K562 (cell line): ENCODE measurements around the gene USP16. TPM values are rescaled to one million over a fixed set of nuclear protein-coding genes. Genes with fewer than 3 reads are reported as not detected.
A peak's percentile ranks its signal among the peaks of the same experiment; 100 is the strongest.

ENCODE experiments used
- CBX2 ChIP-seq: fragments of 200-600 bp; sonication (generic); IDR thresholded peaks from one replicate; pipeline ENCODE4 v1.6.1; 2012; ENCODE audit warnings: mild to moderate bottlenecking, low read length, inconsistent platforms; ENCODE audit not compliant: insufficient read depth, poor library complexity, severe bottlenecking
- CBX3 ChIP-seq, 2 experiments: IDR thresholded peaks; 1 replicate in 1 of 2; 2 replicates in 1 of 2; pipeline ENCODE4 v1.6.1; 2012; ENCODE audit warnings: inconsistent platforms in 2 of 2, low read length in 2 of 2, borderline replicate concordance in 1 of 2, control low read depth in 1 of 2
- CEBPG ChIP-seq, 3 experiments: fragments of 200-800 bp in 1 of 3; sonication (Bioruptor generic) in 1 of 3; sonication (generic) in 1 of 3; formaldehyde crosslinking in 1 of 3; IDR thresholded peaks in 2 of 3; conservative IDR thresholded peaks in 1 of 3; 2 replicates each; pipeline versions ENCODE4 v1.6.1 to v1.8.0; 2016 to 2022; ENCODE audit warnings: missing compliant biosample characterization in 2 of 3, missing genetic modification characterization in 2 of 3, mild to moderate bottlenecking in 1 of 3, missing genetic modification reagents in 1 of 3
- ESRRA ChIP-seq: fragments of 450-650 bp; IDR thresholded peaks from 2 replicates; pipeline ENCODE4 v1.6.1; 2014; ENCODE audit warnings: low read depth, mild to moderate bottlenecking, moderate library complexity, borderline replicate concordance
- GTF2E2 ChIP-seq: fragments of 200-800 bp; sonication (Bioruptor generic); IDR thresholded peaks from 2 replicates; pipeline ENCODE4 v1.6.1; 2016; ENCODE audit warnings: missing genetic modification characterization, missing compliant biosample characterization
- HMGN3 ChIP-seq: IDR thresholded peaks from 2 replicates; pipeline ENCODE4 v1.6.1; 2011; ENCODE audit warnings: borderline replicate concordance, low read depth, mild to moderate bottlenecking, mixed read lengths, low read length; ENCODE audit not compliant: insufficient read length; ENCODE audit errors: extremely low read depth
- RFX5 ChIP-seq: IDR thresholded peaks from 2 replicates; pipeline ENCODE4 v1.6.1; 2011; ENCODE audit warnings: low read depth, mild to moderate bottlenecking, improper control_type of control experiment, low read length
- SUPT5H ChIP-seq: fragments of 450-650 bp; IDR thresholded peaks from 2 replicates; pipeline ENCODE4 v1.6.1; 2016
- TBP ChIP-seq: optimal IDR thresholded peaks from 2 replicates; pipeline ENCODE3; 2011; ENCODE audit warnings: low read depth, low read length, improper control_type of control experiment
- U2AF2 ChIP-seq: fragments of 200-400 bp; formaldehyde crosslinking; optimal IDR thresholded peaks from 2 replicates; pipeline ENCODE3; 2017; ENCODE audit warnings: low read depth, mild to moderate bottlenecking, low read length
- ZNF165 ChIP-seq: fragments of 250-450 bp; sonication (Bioruptor Pico); IDR thresholded peaks from 2 replicates; pipeline ENCODE4 v1.4.0; 2020; ENCODE audit warnings: borderline replicate concordance
- polyA plus RNA-seq, 8 experiments: library from polyadenylated mRNA; depleted of rRNA in 4 of 8; stranded (reverse) in 5 of 8; unstranded in 3 of 8; fragments of >200 nt; fragmentation: Nextera tagmentation in 2 of 8; fragmentation: Illumina TruSeq in 1 of 8; extraction: Ambion mirVana in 2 of 8; extraction: Trizol in 1 of 8; gene quantifications; 2 replicates each; pipeline versions ENCODE4 v1.2.1 to v1.2.3, GENCODE V29; 2011 to 2014; ENCODE audit warnings: inconsistent platforms in 1 of 8, missing spikeins in 1 of 8
- total RNA-seq, 7 experiments: library from RNA; depleted of rRNA in 6 of 7; stranded (reverse); fragments of >200 nt in 6 of 7; fragmentation: Illumina TruSeq in 2 of 7; extraction: Trizol in 2 of 7; gene quantifications; 2 replicates each; pipeline versions ENCODE4 v1.2.1 to v1.2.3, GENCODE V29; 2011 to 2021; ENCODE audit warnings: low replicate concordance in 1 of 7
- TF ChIP-seq, protein P1 (sequence below): sonication (generic); formaldehyde crosslinking; IDR thresholded peaks from 2 replicates; pipeline ENCODE4 v1.8.0; 2022; ENCODE audit warnings: mild to moderate bottlenecking, missing genetic modification reagents
- TF ChIP-seq, protein P2 (sequence below): sonication (generic); formaldehyde crosslinking; IDR thresholded peaks from 2 replicates; pipeline ENCODE4 v1.8.1; 2023; ENCODE audit warnings: mild to moderate bottlenecking, missing genetic modification reagents, moderate library complexity
- TF ChIP-seq, protein P3 (sequence below): fragments of 450-650 bp; IDR thresholded peaks from 2 replicates; pipeline ENCODE4 v1.6.1; 2016; ENCODE audit warnings: mild to moderate bottlenecking
- TF ChIP-seq, protein P4 (sequence below): fragments of 250-450 bp; sonication (Bioruptor Pico); IDR thresholded peaks from 2 replicates; pipeline ENCODE4 v1.8.0; 2022; ENCODE audit warnings: moderate library complexity, mild to moderate bottlenecking, inconsistent platforms
- TF ChIP-seq, protein P5 (sequence below): fragments of 450-650 bp; IDR thresholded peaks from 2 replicates; pipeline ENCODE4 v1.6.1; 2016; ENCODE audit warnings: missing biosample characterization, missing genetic modification characterization
- TF ChIP-seq, protein P6 (sequence below): fragments of 450-650 bp; formaldehyde crosslinking; IDR thresholded peaks from 2 replicates; pipeline ENCODE4 v1.4.0; 2020; ENCODE audit warnings: mild to moderate bottlenecking, moderate library complexity

Gene USP16
- total and polyA plus RNA-seq, 9 of the 15 experiments (the other 6 are each of a cell fraction or from before 2014, with no cell fraction given), result 38.4 to 90.9 (median 62.8) TPM

DNA sequence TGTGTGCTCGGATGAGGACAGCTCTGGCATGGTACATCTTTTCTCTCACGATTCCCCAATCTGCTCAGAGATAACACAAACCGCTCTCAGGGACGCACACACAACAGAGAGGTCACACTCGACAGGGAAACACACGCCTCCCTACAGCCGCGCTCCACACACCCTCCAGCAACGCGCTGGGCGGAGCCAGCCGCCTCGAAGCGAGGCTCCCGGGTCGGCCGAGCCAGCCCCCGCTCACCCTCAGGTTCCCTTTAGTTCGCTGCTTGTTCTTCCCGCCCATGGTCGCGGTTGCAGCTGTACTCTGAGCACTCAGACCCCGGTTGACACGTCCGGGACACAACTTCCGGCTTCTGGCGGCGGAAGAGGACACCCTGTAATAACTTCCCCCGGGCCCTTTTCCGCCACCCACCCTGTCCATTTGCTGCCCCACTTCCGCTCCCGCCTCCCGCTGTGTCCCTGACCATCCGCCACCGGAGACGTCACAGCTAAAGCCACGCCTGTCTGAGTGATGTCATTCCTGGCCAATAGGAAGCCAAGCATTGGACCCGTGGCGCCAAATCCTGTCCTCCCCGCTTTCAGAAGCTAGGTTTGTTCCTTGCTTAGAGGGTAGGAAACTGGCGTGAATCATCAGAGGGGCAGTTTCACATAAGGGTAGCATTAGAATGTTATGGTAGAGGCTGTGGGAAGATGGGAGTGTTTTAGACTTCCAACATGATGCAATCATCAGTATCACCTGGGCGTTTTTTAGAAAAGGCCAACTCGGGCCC is 31.8 kb upstream of the USP16 start, which contains the start of gene LTN1 (continued):
- TF ChIP-seq ZNF165 (CRISPR knock-in tag) (no peak), GTF2E2 (peak; percentile 88), U2AF2 (no peak), RFX5 (peak; percentile 69), TBP (peak; percentile 93), HMGN3 (peak; percentile 85), CBX2 (no peak), CBX3 (IDR thresholded peaks at IDR 0.05; ENCODE audit: borderline replicate concordance in 1 of 2, low read length in 2 of 2) (peak in 1 of 2 experiments; percentile 74; a peak in 1 of 3 replicates), CEBPG (CRISPR knock-in tag; IDR thresholded peaks at IDR 0.05) (peak; percentile 88), CEBPG (tag; conservative IDR thresholded peaks at IDR 0.05 in 1 of 2, IDR thresholded peaks at IDR 0.05 in 1 of 2) (peak; percentile 95 to 98), SUPT5H (peak; percentile 95), ESRRA (peak; percentile 87)
- TF ChIP-seq, protein P1, sequence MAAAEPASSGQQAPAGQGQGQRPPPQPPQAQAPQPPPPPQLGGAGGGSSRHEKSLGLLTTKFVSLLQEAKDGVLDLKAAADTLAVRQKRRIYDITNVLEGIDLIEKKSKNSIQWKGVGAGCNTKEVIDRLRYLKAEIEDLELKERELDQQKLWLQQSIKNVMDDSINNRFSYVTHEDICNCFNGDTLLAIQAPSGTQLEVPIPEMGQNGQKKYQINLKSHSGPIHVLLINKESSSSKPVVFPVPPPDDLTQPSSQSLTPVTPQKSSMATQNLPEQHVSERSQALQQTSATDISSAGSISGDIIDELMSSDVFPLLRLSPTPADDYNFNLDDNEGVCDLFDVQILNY (CRISPR knock-in tag), result 0 out of 2 replicates have a peak, but pooled peaks have one; percentile 41
- TF ChIP-seq, protein P2, sequence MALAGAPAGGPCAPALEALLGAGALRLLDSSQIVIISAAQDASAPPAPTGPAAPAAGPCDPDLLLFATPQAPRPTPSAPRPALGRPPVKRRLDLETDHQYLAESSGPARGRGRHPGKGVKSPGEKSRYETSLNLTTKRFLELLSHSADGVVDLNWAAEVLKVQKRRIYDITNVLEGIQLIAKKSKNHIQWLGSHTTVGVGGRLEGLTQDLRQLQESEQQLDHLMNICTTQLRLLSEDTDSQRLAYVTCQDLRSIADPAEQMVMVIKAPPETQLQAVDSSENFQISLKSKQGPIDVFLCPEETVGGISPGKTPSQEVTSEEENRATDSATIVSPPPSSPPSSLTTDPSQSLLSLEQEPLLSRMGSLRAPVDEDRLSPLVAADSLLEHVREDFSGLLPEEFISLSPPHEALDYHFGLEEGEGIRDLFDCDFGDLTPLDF (CRISPR knock-in tag), result peak; percentile 93
- TF ChIP-seq, protein P3, sequence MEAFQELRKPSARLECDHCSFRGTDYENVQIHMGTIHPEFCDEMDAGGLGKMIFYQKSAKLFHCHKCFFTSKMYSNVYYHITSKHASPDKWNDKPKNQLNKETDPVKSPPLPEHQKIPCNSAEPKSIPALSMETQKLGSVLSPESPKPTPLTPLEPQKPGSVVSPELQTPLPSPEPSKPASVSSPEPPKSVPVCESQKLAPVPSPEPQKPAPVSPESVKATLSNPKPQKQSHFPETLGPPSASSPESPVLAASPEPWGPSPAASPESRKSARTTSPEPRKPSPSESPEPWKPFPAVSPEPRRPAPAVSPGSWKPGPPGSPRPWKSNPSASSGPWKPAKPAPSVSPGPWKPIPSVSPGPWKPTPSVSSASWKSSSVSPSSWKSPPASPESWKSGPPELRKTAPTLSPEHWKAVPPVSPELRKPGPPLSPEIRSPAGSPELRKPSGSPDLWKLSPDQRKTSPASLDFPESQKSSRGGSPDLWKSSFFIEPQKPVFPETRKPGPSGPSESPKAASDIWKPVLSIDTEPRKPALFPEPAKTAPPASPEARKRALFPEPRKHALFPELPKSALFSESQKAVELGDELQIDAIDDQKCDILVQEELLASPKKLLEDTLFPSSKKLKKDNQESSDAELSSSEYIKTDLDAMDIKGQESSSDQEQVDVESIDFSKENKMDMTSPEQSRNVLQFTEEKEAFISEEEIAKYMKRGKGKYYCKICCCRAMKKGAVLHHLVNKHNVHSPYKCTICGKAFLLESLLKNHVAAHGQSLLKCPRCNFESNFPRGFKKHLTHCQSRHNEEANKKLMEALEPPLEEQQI, result no peak; the same call in 1 of the 2 replicates
- TF ChIP-seq, protein P4, sequence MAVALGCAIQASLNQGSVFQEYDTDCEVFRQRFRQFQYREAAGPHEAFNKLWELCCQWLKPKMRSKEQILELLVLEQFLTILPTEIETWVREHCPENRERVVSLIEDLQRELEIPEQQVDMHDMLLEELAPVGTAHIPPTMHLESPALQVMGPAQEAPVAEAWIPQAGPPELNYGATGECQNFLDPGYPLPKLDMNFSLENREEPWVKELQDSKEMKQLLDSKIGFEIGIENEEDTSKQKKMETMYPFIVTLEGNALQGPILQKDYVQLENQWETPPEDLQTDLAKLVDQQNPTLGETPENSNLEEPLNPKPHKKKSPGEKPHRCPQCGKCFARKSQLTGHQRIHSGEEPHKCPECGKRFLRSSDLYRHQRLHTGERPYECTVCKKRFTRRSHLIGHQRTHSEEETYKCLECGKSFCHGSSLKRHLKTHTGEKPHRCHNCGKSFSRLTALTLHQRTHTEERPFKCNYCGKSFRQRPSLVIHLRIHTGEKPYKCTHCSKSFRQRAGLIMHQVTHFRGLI, result no peak
- TF ChIP-seq, protein P5, sequence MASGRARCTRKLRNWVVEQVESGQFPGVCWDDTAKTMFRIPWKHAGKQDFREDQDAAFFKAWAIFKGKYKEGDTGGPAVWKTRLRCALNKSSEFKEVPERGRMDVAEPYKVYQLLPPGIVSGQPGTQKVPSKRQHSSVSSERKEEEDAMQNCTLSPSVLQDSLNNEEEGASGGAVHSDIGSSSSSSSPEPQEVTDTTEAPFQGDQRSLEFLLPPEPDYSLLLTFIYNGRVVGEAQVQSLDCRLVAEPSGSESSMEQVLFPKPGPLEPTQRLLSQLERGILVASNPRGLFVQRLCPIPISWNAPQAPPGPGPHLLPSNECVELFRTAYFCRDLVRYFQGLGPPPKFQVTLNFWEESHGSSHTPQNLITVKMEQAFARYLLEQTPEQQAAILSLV, result peak; percentile 67
- TF ChIP-seq, protein P6, sequence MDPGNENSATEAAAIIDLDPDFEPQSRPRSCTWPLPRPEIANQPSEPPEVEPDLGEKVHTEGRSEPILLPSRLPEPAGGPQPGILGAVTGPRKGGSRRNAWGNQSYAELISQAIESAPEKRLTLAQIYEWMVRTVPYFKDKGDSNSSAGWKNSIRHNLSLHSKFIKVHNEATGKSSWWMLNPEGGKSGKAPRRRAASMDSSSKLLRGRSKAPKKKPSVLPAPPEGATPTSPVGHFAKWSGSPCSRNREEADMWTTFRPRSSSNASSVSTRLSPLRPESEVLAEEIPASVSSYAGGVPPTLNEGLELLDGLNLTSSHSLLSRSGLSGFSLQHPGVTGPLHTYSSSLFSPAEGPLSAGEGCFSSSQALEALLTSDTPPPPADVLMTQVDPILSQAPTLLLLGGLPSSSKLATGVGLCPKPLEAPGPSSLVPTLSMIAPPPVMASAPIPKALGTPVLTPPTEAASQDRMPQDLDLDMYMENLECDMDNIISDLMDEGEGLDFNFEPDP, result no peak
